Activated naive CD4-positive, alpha-beta T cell treated with anti-CD3 and anti-CD28 coated beads, Interleukin-2, amount 10 ng/mL, durations not matched to agents 7 days and 5 days (primary cell): ENCODE data around the gene VSTM2B.

Experiments used
- CTCF ChIA-PET: fragments of 350-600 bp; sonication (Branson Sonifier 250); formaldehyde crosslinking; loops from one replicate; lab custom pipeline; 2021; ENCODE audit warnings: antibody characterized with exemption; lab: Charles Lee
- DNase-seq: peaks from one replicate; pipeline ENCODE4 v3.0.0-alpha.2; 2020
- H3K27ac Mint-ChIP-seq: one replicate; pipeline ENCODE4 v1.8.0; 2021; ENCODE audit warnings: mild to moderate bottlenecking, moderate library complexity, mixed read lengths
- H3K27me3 Mint-ChIP-seq: one replicate; pipeline ENCODE4 v1.8.0; 2021; ENCODE audit warnings: mild to moderate bottlenecking, mixed read lengths
- H3K36me3 Mint-ChIP-seq: one replicate; pipeline ENCODE4 v1.8.0; 2021; ENCODE audit warnings: mixed read lengths
- H3K4me1 Mint-ChIP-seq: one replicate; pipeline ENCODE4 v1.8.0; 2021; ENCODE audit warnings: mixed read lengths
- H3K4me3 Mint-ChIP-seq: one replicate; pipeline ENCODE4 v1.8.0; 2021; ENCODE audit warnings: mild to moderate bottlenecking, moderate library complexity, mixed read lengths
- H3K9me3 Mint-ChIP-seq: one replicate; pipeline ENCODE4 v1.8.0; 2021; ENCODE audit warnings: mixed read lengths

Gene VSTM2B

GRCh38 chr19:29612801-29613595, 87.2 kb downstream of the VSTM2B start:
- Mint-ChIP-seq H3K36me3 (peaks cover 53% of the 10 kb centered on the region), H3K4me3 (no peak overlapping the region), H3K4me1 (peaks cover 11% of the 10 kb centered on the region), H3K27ac (no peak overlapping the region), H3K27me3 (no peaks in the 10 kb centered on the region), H3K9me3 (no peaks in the 10 kb centered on the region)
- DNase-seq, result no peak
- CTCF ChIA-PET, result interaction anchor here (3.5 to 9.1 kb wide), 3 partner anchors 60 to 101 kb away, joined by 41 to 142 read pairs (median 132); partner anchors contain the start of gene C19orf12

- H3K27me3 Mint-ChIP-seq, result peaks cover 7% of the 10 kb centered on the region
- DNase-seq, result no peak
- H3K4me3 Mint-ChIP-seq, result no peak overlapping the region
- no peaks in the 10 kb centered on the region for H3K9me3 Mint-ChIP-seq
- peaks cover 8% of the 10 kb centered on the region for H3K4me1 Mint-ChIP-seq
- H3K27ac Mint-ChIP-seq, result no peak overlapping the region
- H3K36me3 Mint-ChIP-seq, result peaks cover 47% of the 10 kb centered on the region
- CTCF ChIA-PET, result interaction anchor here (1.2 to 9.1 kb wide), 4 partner anchors 12 to 80 kb away, joined by 3 to 132 read pairs (median 5); partner anchors contain the start of gene PLEKHF1
These were observed 88.3 kb downstream of the VSTM2B start for GRCh38 chr19:29614046-29614445.
